ENCODE measurements around the gene ASCC1. TPM values are rescaled to one million over a fixed set of nuclear protein-coding genes. Genes with fewer than 3 reads are reported as not detected.

Gene ASCC1, protein sequence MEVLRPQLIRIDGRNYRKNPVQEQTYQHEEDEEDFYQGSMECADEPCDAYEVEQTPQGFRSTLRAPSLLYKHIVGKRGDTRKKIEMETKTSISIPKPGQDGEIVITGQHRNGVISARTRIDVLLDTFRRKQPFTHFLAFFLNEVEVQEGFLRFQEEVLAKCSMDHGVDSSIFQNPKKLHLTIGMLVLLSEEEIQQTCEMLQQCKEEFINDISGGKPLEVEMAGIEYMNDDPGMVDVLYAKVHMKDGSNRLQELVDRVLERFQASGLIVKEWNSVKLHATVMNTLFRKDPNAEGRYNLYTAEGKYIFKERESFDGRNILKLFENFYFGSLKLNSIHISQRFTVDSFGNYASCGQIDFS
- total RNA-seq (2021) (40.2 and 43.1 TPM in 2 replicates), Bru-seq, nascent RNA (percentile 69 among the genes with signal in this experiment), BruChase-seq, experiment 1, labeled RNA remaining after a 2-hour chase (percentile 59 among the genes with signal in this experiment), BruChase-seq, experiment 2, labeled RNA remaining after a 6-hour chase (percentile 68 among the genes with signal in this experiment)
- long read RNA-seq, transcript ASCC1-202 (10 exons, 2,002 nt): major isoform, 28 of 60 reads
- long read RNA-seq, partial matches to known transcripts: 2 of 60 reads
- long read RNA-seq, other reads (novel, unspliced or antisense): 30 of 60 reads

DNA sequence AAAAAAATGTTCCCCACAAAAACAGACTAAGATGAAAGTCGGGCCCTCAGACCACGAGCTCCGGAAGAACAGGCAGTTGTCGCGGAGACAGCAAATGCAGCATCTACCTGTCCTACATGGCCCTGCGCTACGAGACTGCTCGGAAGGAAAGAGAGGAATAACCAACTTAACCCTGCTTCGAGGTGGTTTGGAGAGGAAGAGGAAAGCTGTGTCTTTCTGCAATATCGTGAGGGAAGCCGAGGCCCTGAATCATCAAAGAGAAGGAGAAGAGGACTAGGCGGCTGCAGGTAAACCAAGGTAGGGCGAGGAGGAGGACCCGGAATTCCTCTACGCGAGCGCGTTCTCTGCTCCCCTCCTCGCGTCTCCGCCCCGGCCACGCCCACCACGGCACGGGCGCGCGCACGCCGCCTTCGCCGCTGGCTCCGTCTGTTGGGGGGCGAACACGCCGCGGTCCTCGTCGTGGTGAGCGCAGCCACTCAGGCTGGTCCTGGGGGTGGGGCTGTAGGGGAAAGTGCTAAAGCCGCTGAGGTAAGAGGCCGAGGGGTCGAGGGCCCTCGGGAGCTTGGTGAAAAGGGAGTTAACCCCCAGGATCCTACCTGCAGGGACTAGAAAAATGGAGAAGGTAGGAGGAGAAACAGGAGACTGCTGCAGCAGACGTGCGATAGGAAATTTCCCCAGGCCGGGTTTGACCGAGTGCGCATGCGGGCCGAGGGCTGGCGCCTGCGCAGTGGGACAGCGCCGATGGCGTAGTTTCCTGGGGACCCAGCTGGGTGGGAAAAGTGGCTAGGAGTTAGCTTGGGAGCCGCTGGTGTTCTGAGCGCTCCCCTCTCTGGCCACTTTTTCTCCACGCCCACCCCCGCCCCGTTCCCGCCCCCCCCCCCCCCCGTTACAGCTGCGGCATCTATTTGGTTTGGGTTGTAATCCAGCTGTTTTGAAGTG is at the start of gene ASCC1, which contains the start of gene ANAPC16:
ASCC1 (minus strand) TSS at position 666 of the 939 bp plus-strand sequence. CDS start 2,978 bp downstream, outside the sequence.
ANAPC16 (plus strand) TSS at position 402 of the 939 bp plus-strand sequence. CDS start 7,903 bp downstream, outside the sequence.
- CTCF ChIA-PET: interaction anchor here (0.6 to 0.7 kb wide), 2 partner anchors 121 to 123 kb away, joined by 3 read pairs; no protein-coding TSS in a partner anchor
- peak within 1 kb of the TSS; percentile 95 for H3K27ac ChIP-seq (ENCODE audit: low read depth, low read length, poor library complexity, severe bottlenecking)
- TF ChIP-seq EZH2 (IDR thresholded peaks at IDR 0.05; ENCODE audit: borderline replicate concordance, low read depth, low read length, poor library complexity, severe bottlenecking): no peak
- TF ChIP-seq CTCF (conservative IDR thresholded peaks at IDR 0.05; ENCODE audit: low read depth, low read length): no peak
- peaks cover 14% of the 10 kb centered on the region for H3K4me1 ChIP-seq (ENCODE audit: insufficient read depth, low read length, poor library complexity, severe bottlenecking)
- no peaks in the 10 kb centered on the region for H3K9me3 ChIP-seq (ENCODE audit: low read depth, low read length, poor library complexity, severe bottlenecking)
- BruUV-seq (replicated peaks): TSS peak; percentile 62
- H3K27me3 ChIP-seq (replicated peaks; ENCODE audit: insufficient read depth, low read depth, low read length, poor library complexity): no peaks in the 10 kb centered on the region
- peak within 1 kb of the TSS; percentile 65 for H3K4me3 ChIP-seq (ENCODE audit: low read depth, low read length, poor library complexity, severe bottlenecking)
- H3K36me3 ChIP-seq (ENCODE audit: insufficient read depth, low read length, poor library complexity, severe bottlenecking): peaks cover 4% of the 10 kb centered on the region
- POLR2A ChIA-PET (ENCODE audit: low non-redundant PET): interaction anchor here (0.5 to 0.7 kb wide), 3 partner anchors 11 to 62 kb away, joined by 3 read pairs; no protein-coding TSS in a partner anchor
- DNase-seq (ENCODE audit: low spot score): peak; percentile 95
- intact Hi-C loops (cut with micrococcal nuclease; ENCODE audit: unreplicated experiment): loop anchor here (5.0 kb wide), 1 partner anchor 319 kb away; no protein-coding TSS in a partner anchor

DNA sequence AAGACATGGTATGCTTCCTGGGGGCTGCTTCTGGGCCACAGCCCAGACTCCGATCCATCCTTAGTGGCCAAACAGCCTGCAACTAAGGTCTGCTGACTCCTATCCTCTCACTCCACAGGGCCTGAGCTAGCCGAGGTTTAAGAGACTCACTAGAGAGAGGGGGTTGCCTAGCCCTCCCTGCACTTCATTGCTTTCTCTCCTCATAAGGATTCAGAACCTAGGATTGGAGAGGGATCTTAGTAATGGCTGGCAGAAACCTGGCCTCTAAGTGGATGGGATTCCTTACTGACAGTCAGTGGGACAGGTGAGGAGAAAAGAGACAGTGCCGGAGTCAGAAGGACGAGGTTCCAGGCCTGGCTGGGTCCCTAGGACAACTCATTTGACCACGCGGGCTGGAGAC is 49.4 kb upstream of the ASCC1 start:
- peaks cover 17% of the 10 kb centered on the region for H3K4me1 ChIP-seq (ENCODE audit: insufficient read depth, low read length, poor library complexity, severe bottlenecking)
- no peaks in the 10 kb centered on the region for H3K36me3 ChIP-seq (ENCODE audit: insufficient read depth, low read length, poor library complexity, severe bottlenecking)
- H3K27ac ChIP-seq (ENCODE audit: low read depth, low read length, poor library complexity, severe bottlenecking): peak overlapping the region; percentile 18
- no peak for DNase-seq (ENCODE audit: low spot score)
- H3K27me3 ChIP-seq (replicated peaks; ENCODE audit: insufficient read depth, low read depth, low read length, poor library complexity): no peaks in the 10 kb centered on the region
- H3K9me3 ChIP-seq (ENCODE audit: low read depth, low read length, poor library complexity, severe bottlenecking): no peaks in the 10 kb centered on the region
- no TSS peak for BruUV-seq (replicated peaks)
- POLR2A ChIA-PET (ENCODE audit: low non-redundant PET): no interaction called here
- TF ChIP-seq CTCF (conservative IDR thresholded peaks at IDR 0.05; ENCODE audit: low read depth, low read length) (no peak), EZH2 (IDR thresholded peaks at IDR 0.05; ENCODE audit: borderline replicate concordance, low read depth, low read length, poor library complexity, severe bottlenecking) (no peak)
- no peak overlapping the region for H3K4me3 ChIP-seq (ENCODE audit: low read depth, low read length, poor library complexity, severe bottlenecking)
- CTCF ChIA-PET: no interaction called here
- intact Hi-C loops (cut with micrococcal nuclease; ENCODE audit: unreplicated experiment): no loop called here

DNA sequence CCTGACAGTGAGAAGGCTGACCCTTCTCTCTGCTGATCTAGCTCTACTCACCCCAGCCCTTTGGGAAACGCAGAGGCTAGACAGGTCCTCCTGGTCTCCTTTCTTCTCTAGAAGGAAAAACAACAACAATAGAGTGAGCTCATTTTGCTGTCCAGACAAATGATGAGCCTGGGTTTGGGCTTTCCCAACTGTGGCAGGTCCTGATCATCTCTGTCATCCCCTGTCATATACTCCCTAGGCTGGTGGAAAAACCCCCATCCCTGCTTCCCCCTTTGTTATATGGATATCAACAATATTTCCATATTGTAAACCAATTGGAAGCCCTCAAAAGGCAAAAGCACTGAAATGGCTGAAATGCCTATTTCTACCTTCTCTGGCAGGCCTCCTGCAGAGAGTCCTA is 48.5 kb upstream of the ASCC1 start:
- no peak for TF ChIP-seq CTCF (conservative IDR thresholded peaks at IDR 0.05; ENCODE audit: low read depth, low read length)
- TF ChIP-seq EZH2 (IDR thresholded peaks at IDR 0.05; ENCODE audit: borderline replicate concordance, low read depth, low read length, poor library complexity, severe bottlenecking): no peak
- no TSS peak for BruUV-seq (replicated peaks)
- peaks cover 27% of the 10 kb centered on the region for H3K4me1 ChIP-seq (ENCODE audit: insufficient read depth, low read length, poor library complexity, severe bottlenecking)

More for the DNA sequence above, 48.5 kb upstream of the ASCC1 start:
- no peak for DNase-seq (ENCODE audit: low spot score)
- intact Hi-C loops (cut with micrococcal nuclease; ENCODE audit: unreplicated experiment): no loop called here
- H3K4me3 ChIP-seq (ENCODE audit: low read depth, low read length, poor library complexity, severe bottlenecking): no peak overlapping the region
- H3K9me3 ChIP-seq (ENCODE audit: low read depth, low read length, poor library complexity, severe bottlenecking): no peaks in the 10 kb centered on the region
- peak overlapping the region; percentile 47 for H3K27ac ChIP-seq (ENCODE audit: low read depth, low read length, poor library complexity, severe bottlenecking)
- CTCF ChIA-PET: no interaction called here
- POLR2A ChIA-PET (ENCODE audit: low non-redundant PET): interaction anchor here (0.6 kb wide), 1 partner anchor 25 kb away, joined by 3 read pairs; no protein-coding TSS in a partner anchor
- no peaks in the 10 kb centered on the region for H3K36me3 ChIP-seq (ENCODE audit: insufficient read depth, low read length, poor library complexity, severe bottlenecking)
- H3K27me3 ChIP-seq (replicated peaks; ENCODE audit: insufficient read depth, low read depth, low read length, poor library complexity): no peaks in the 10 kb centered on the region
